ENCODE results near the gene MRPS23. TPM values are rescaled to one million over a fixed set of nuclear protein-coding genes. Genes with fewer than 3 reads are reported as not detected.

Gene MRPS23
- total and polyA plus RNA-seq, 9 of the 15 experiments (the other 6 are each of a cell fraction or from before 2014, with no cell fraction given) = 59.1 to 298 (median 98.8) TPM

DNA sequence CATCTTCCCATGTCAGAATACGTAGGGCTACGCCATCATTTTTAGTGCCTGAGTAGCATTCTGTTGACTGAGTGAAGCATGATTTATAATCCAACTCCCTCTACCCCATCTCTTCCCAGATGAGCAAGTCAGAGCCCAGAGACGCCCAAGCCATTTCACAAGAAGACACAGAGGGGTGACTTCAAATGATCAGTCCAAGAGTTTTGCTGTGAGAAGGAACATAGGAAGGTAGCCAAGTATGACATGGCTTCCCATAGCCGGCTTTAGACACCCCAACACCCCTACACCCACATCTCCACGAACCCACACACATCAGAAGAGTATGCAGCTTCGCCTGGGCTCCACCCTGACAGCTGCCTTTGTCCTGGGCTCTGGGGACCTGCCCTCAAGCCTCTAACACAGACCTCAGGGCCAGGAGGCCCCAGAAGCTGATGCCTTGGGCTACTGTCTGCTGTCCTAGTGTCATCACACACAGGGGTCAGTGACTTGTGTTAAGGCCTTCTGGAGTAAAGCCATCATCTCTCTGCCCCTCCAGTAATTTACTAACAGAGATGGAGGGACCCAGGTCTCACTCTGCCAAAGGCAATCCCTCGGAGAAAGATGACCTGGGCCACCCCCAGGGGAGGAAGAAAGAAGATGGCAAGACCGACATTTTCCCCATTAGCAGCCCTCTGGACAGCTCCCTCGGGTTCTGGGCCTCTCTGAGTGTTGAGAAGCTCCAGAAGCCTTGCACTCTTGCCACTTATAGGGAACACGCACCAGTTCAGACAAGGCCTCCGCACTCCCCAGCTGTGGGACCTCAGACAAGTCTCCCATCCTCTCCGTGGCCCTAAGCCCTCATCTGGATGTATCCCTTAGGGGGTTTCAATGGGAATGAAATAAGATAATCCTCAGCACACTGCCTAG, 38.7 kb upstream of the MRPS23 start:
- H3K4me3 ChIP-seq = no peak overlapping the region
- intact Hi-C loops (cut with micrococcal nuclease) (no loop called here), in situ Hi-C loops (cut with MboI) (no loop called here)
- peaks cover 4% of the 10 kb centered on the region for H3K9me1 ChIP-seq (ENCODE audit: control insufficient read depth, insufficient read depth, low read length)
- H4K20me1 ChIP-seq (replicated peaks; ENCODE audit: control insufficient read depth, insufficient read depth, low read length) = no peaks in the 10 kb centered on the region; the same call in none of the 2 replicates
- no peak overlapping the region for H3K4me2 ChIP-seq (ENCODE audit: insufficient read depth, low read length)
- H3K9me3 ChIP-seq (replicated peaks; ENCODE audit: control insufficient read depth, insufficient read depth, low read depth, low read length) = no peaks in the 10 kb centered on the region
- peaks cover 28 to 69% of the 10 kb centered on the region in 2 experiments for H3K27me3 ChIP-seq (ENCODE audit: control insufficient read depth in 2 of 2, insufficient read depth in 2 of 2, low read length in 2 of 2)
- H3K27ac ChIP-seq (ENCODE audit: extremely low read depth, low read depth, low read length) = no peak overlapping the region
- no peak for FAIRE-seq
- CTCF ChIA-PET (ENCODE audit: low intra/inter-chr PET ratio) = no interaction called here
- POLR2A ChIA-PET = interaction anchor here (0.7 to 1.0 kb wide), 2 partner anchors 95 to 663 kb away, joined by 3 read pairs; no protein-coding TSS in a partner anchor
- peaks cover 0 to 16% of the 10 kb centered on the region in 2 experiments; a peak in 2 of 5 replicates for H3K4me1 ChIP-seq (replicated peaks in 1 of 2; ENCODE audit: control insufficient read depth in 2 of 2, insufficient read depth in 2 of 2, low read length in 2 of 2)
- H3K79me2 ChIP-seq (ENCODE audit: control insufficient read depth, insufficient read depth, low read length) = no peaks in the 10 kb centered on the region
- under 1% methylated on average over 11 of the region's 12 CpGs for WGBS (ENCODE audit: insufficient coverage, low coverage, missing lambda C conversion rate)
- ATAC-seq = no peak
- TF ChIP-seq, protein P1, sequence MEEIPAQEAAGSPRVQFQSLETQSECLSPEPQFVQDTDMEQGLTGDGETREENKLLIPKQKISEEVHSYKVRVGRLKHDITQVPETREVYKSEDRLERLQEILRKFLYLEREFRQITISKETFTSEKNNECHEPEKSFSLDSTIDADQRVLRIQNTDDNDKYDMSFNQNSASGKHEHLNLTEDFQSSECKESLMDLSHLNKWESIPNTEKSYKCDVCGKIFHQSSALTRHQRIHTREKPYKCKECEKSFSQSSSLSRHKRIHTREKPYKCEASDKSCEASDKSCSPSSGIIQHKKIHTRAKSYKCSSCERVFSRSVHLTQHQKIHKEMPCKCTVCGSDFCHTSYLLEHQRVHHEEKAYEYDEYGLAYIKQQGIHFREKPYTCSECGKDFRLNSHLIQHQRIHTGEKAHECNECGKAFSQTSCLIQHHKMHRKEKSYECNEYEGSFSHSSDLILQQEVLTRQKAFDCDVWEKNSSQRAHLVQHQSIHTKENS (CRISPR knock-in tag; IDR thresholded peaks at IDR 0.05) = no peak
- no peak overlapping the region for H3K9ac ChIP-seq (ENCODE audit: insufficient read depth in 1 of 2, low read depth in 2 of 2, low read length in 2 of 2)
- no peaks in the 10 kb centered on the region for H3K36me3 ChIP-seq (ENCODE audit: control insufficient read depth, insufficient read depth, low read length)
- H2AFZ ChIP-seq (ENCODE audit: low read depth, low read length) = no peak overlapping the region
- no TSS peak for BruUV-seq (replicated peaks)
- no peak for DNase-seq (ENCODE audit: extremely low read depth in 1 of 4, low spot score in 3 of 4)

DNA sequence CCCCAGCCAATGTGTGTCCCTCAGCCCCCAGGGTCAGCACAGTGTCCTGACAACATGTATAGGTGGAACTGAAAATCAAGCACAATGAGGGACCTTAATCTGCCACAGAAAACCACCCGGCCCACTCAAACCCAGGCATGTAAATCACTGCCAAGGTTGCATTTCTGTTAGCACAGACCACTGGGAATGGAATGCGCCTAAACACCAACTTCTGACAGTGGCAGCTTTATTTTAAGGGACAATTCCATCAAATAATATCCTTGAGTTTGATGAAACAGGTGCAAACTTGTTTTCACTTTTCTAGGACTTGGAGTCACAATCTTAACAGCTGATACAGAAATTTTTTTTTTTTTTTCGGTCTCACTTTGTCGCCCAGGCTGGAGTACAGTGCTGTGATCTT, 37.3 kb upstream of the MRPS23 start:
- BruUV-seq (replicated peaks) = no TSS peak
- Histone ChIP-seq H3K9me3 (replicated peaks; ENCODE audit: control insufficient read depth, insufficient read depth, low read depth, low read length) (no peaks in the 10 kb centered on the region), H4K20me1 (replicated peaks; ENCODE audit: control insufficient read depth, insufficient read depth, low read length) (no peaks in the 10 kb centered on the region; the same call in 1 of the 2 replicates), H3K27me3 (ENCODE audit: control insufficient read depth in 2 of 2, insufficient read depth in 2 of 2, low read length in 2 of 2) (peaks cover 34 to 80% of the 10 kb centered on the region in 2 experiments), H3K4me2 (ENCODE audit: insufficient read depth, low read length) (no peak overlapping the region), H3K4me3 (no peak overlapping the region), H3K36me3 (ENCODE audit: control insufficient read depth, insufficient read depth, low read length) (no peaks in the 10 kb centered on the region), H2AFZ (ENCODE audit: low read depth, low read length) (no peak overlapping the region), H3K4me1 (replicated peaks in 1 of 2; ENCODE audit: control insufficient read depth in 2 of 2, insufficient read depth in 2 of 2, low read length in 2 of 2) (peaks cover 0 to 8% of the 10 kb centered on the region in 2 experiments; a peak in 2 of 5 replicates), H3K79me2 (ENCODE audit: control insufficient read depth, insufficient read depth, low read length) (no peaks in the 10 kb centered on the region), H3K9me1 (ENCODE audit: control insufficient read depth, insufficient read depth, low read length) (peaks cover 4% of the 10 kb centered on the region), H3K27ac (ENCODE audit: extremely low read depth, low read depth, low read length) (no peak overlapping the region), H3K9ac (ENCODE audit: insufficient read depth in 1 of 2, low read depth in 2 of 2, low read length in 2 of 2) (no peak overlapping the region)
- in situ Hi-C loops (cut with MboI) = no loop called here
- ChIA-PET POLR2A (interaction anchor here (0.6 to 0.7 kb wide), 3 partner anchors 28 to 195 kb away, joined by 3 to 4 read pairs (median 3); no protein-coding TSS in a partner anchor), CTCF (ENCODE audit: low intra/inter-chr PET ratio) (no interaction called here)
- intact Hi-C loops (cut with micrococcal nuclease) = no loop called here
- ATAC-seq (no peak), FAIRE-seq (no peak), DNase-seq (ENCODE audit: extremely low read depth in 1 of 4, low spot score in 3 of 4) (no peak)
- WGBS (ENCODE audit: insufficient coverage, low coverage, missing lambda C conversion rate) = 1% methylated on average over 4 of the region's 4 CpGs
- no peak for TF ChIP-seq CCAR2 (IDR thresholded peaks at IDR 0.05; ENCODE audit: low read depth, low read length)
- TF ChIP-seq CHD4 (IDR thresholded peaks at IDR 0.05; ENCODE audit: insufficient read depth, insufficient replicate concordance, low read depth, low read length, poor library complexity, severe bottlenecking) = no peak
- no peak for TF ChIP-seq GABPB2 (CRISPR knock-in tag; conservative IDR thresholded peaks at IDR 0.05)
- TF ChIP-seq, protein P2, sequence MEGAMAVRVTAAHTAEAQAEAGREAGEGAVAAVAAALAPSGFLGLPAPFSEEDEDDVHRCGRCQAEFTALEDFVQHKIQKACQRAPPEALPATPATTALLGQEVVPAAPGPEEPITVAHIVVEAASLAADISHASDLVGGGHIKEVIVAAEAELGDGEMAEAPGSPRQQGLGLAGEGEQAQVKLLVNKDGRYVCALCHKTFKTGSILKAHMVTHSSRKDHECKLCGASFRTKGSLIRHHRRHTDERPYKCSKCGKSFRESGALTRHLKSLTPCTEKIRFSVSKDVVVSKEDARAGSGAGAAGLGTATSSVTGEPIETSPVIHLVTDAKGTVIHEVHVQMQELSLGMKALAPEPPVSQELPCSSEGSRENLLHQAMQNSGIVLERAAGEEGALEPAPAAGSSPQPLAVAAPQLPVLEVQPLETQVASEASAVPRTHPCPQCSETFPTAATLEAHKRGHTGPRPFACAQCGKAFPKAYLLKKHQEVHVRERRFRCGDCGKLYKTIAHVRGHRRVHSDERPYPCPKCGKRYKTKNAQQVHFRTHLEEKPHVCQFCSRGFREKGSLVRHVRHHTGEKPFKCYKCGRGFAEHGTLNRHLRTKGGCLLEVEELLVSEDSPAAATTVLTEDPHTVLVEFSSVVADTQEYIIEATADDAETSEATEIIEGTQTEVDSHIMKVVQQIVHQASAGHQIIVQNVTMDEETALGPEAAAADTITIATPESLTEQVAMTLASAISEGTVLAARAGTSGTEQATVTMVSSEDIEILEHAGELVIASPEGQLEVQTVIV (CRISPR knock-in tag; IDR thresholded peaks at IDR 0.05; ENCODE audit: borderline replicate concordance) = no peak
- TF ChIP-seq MAFK (IDR thresholded peaks at IDR 0.05; ENCODE audit: low read length) = no peak
- TF ChIP-seq, protein P3, sequence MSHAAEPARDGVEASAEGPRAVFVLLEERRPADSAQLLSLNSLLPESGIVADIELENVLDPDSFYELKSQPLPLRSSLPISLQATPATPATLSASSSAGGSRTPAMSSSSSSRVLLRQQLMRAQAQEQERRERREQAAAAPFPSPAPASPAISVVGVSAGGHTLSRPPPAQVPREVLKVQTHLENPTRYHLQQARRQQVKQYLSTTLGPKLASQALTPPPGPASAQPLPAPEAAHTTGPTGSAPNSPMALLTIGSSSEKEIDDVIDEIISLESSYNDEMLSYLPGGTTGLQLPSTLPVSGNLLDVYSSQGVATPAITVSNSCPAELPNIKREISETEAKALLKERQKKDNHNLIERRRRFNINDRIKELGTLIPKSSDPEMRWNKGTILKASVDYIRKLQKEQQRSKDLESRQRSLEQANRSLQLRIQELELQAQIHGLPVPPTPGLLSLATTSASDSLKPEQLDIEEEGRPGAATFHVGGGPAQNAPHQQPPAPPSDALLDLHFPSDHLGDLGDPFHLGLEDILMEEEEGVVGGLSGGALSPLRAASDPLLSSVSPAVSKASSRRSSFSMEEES (CRISPR knock-in tag; IDR thresholded peaks at IDR 0.05) = no peak
- no peak for TF ChIP-seq ZNF232 (CRISPR knock-in tag; IDR thresholded peaks at IDR 0.05)

Data from K562 (cell line).